Measurements from ENCODE around the gene STARD6. TPM values are rescaled to one million over a fixed set of nuclear protein-coding genes. Genes with fewer than 3 reads are reported as not detected.

The STARD6 gene
- total and polyA plus RNA-seq, 10 of the 15 experiments (the other 5 are each of a cell fraction or from before 2014, with no cell fraction given), result 0.10 to 0.84 (median 0.34) TPM; not detected in 3

DNA sequence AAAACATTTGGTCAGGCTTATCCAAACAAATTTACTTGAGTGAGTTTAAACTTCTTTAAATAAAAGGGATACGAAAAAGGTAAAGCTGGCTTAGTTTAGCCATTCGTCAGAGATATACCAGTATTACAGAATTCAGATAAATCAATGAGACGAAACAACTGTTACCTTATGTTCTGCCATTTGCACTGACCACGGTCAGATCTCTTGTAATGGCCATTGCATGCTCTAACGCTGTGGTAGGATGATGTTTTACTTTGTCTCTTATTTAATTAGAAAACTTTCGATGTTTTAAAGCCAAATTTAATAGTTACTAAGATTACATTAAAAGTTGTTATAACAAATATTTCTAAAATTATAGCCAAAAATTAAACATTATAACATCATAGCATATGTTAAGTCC is 1.6 kb upstream of the STARD6 start:
- 92% methylated on average over 6 of the region's 6 CpGs for WGBS (ENCODE audit: insufficient coverage, insufficient replicate concordance, low lambda C conversion rate, missing lambda C conversion rate)
- H3K4me3 ChIP-seq, result peak overlapping the region; percentile 89
- H3K9ac ChIP-seq (ENCODE audit: control insufficient read depth, insufficient read depth, low read length), result peak overlapping the region; percentile 91; the same call in 1 of the 2 replicates
- H3K27me3 ChIP-seq (replicated peaks in 1 of 2; ENCODE audit: control insufficient read depth in 2 of 2, insufficient read depth in 2 of 2, low read length in 1 of 2), result no peaks in the 10 kb centered on the region
- peaks cover 3% of the 10 kb centered on the region for H3K4me1 ChIP-seq (ENCODE audit: control insufficient read depth, insufficient read depth, low read length)
- DNase-seq (ENCODE audit: low read depth, low spot score) (no peak), ATAC-seq (no peak), FAIRE-seq (peak; percentile 56)
- peaks cover 12% of the 10 kb centered on the region for H3K79me2 ChIP-seq (ENCODE audit: control insufficient read depth, insufficient read depth, low read length)
- POLR2A ChIA-PET, result no interaction called here
- H4K20me1 ChIP-seq (ENCODE audit: control insufficient read depth, insufficient read depth), result no peaks in the 10 kb centered on the region
- no peak overlapping the region; the same call in 1 of the 2 replicates for H3K27ac ChIP-seq (ENCODE audit: control insufficient read depth, insufficient read depth)
- BruUV-seq (replicated peaks), result no TSS peak
- no peaks in the 10 kb centered on the region for H3K9me3 ChIP-seq (replicated peaks; ENCODE audit: control insufficient read depth, insufficient read depth, low read length)
- intact Hi-C loops (cut with micrococcal nuclease; ENCODE audit: unreplicated experiment), result no loop called here
- RAD21 ChIA-PET (ENCODE audit: unreplicated experiment), result no interaction called here
- CTCF ChIA-PET, result interaction anchor here (2.5 kb wide), 1 partner anchor 89 kb away, joined by 13 read pairs; the partner anchor contains the start of gene POLI
- TF ChIP-seq GATAD2B (conservative IDR thresholded peaks at IDR 0.05; ENCODE audit: low read depth), result no peak
- TF ChIP-seq, protein P1, sequence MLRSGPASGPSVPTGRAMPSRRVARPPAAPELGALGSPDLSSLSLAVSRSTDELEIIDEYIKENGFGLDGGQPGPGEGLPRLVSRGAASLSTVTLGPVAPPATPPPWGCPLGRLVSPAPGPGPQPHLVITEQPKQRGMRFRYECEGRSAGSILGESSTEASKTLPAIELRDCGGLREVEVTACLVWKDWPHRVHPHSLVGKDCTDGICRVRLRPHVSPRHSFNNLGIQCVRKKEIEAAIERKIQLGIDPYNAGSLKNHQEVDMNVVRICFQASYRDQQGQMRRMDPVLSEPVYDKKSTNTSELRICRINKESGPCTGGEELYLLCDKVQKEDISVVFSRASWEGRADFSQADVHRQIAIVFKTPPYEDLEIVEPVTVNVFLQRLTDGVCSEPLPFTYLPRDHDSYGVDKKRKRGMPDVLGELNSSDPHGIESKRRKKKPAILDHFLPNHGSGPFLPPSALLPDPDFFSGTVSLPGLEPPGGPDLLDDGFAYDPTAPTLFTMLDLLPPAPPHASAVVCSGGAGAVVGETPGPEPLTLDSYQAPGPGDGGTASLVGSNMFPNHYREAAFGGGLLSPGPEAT (IDR thresholded peaks at IDR 0.05; ENCODE audit: low read depth), result no peak
- no peak for TF ChIP-seq CHD2 (IDR thresholded peaks at IDR 0.05; ENCODE audit: borderline replicate concordance, low read depth, low read length)
- TF ChIP-seq, protein P2, sequence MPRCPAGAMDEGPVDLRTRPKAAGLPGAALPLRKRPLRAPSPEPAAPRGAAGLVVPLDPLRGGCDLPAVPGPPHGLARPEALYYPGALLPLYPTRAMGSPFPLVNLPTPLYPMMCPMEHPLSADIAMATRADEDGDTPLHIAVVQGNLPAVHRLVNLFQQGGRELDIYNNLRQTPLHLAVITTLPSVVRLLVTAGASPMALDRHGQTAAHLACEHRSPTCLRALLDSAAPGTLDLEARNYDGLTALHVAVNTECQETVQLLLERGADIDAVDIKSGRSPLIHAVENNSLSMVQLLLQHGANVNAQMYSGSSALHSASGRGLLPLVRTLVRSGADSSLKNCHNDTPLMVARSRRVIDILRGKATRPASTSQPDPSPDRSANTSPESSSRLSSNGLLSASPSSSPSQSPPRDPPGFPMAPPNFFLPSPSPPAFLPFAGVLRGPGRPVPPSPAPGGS (IDR thresholded peaks at IDR 0.05; ENCODE audit: borderline replicate concordance, insufficient read depth, low read depth, low read length, poor library complexity, severe bottlenecking), result no peak
- TF ChIP-seq CEBPB (IDR thresholded peaks at IDR 0.05; ENCODE audit: borderline replicate concordance in 1 of 2, low read depth in 2 of 2, low read length in 2 of 2), result no peak
- no peak for TF ChIP-seq ESRRA (IDR thresholded peaks at IDR 0.05; ENCODE audit: low read length)
- TF ChIP-seq HCFC1 (IDR thresholded peaks at IDR 0.05; ENCODE audit: low read length), result no peak
- TF ChIP-seq, protein P3, sequence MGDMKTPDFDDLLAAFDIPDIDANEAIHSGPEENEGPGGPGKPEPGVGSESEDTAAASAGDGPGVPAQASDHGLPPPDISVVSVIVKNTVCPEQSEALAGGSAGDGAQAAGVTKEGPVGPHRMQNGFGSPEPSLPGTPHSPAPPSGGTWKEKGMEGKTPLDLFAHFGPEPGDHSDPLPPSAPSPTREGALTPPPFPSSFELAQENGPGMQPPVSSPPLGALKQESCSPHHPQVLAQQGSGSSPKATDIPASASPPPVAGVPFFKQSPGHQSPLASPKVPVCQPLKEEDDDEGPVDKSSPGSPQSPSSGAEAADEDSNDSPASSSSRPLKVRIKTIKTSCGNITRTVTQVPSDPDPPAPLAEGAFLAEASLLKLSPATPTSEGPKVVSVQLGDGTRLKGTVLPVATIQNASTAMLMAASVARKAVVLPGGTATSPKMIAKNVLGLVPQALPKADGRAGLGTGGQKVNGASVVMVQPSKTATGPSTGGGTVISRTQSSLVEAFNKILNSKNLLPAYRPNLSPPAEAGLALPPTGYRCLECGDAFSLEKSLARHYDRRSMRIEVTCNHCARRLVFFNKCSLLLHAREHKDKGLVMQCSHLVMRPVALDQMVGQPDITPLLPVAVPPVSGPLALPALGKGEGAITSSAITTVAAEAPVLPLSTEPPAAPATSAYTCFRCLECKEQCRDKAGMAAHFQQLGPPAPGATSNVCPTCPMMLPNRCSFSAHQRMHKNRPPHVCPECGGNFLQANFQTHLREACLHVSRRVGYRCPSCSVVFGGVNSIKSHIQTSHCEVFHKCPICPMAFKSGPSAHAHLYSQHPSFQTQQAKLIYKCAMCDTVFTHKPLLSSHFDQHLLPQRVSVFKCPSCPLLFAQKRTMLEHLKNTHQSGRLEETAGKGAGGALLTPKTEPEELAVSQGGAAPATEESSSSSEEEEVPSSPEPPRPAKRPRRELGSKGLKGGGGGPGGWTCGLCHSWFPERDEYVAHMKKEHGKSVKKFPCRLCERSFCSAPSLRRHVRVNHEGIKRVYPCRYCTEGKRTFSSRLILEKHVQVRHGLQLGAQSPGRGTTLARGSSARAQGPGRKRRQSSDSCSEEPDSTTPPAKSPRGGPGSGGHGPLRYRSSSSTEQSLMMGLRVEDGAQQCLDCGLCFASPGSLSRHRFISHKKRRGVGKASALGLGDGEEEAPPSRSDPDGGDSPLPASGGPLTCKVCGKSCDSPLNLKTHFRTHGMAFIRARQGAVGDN (IDR thresholded peaks at IDR 0.05), result no peak
- TF ChIP-seq, protein P4, sequence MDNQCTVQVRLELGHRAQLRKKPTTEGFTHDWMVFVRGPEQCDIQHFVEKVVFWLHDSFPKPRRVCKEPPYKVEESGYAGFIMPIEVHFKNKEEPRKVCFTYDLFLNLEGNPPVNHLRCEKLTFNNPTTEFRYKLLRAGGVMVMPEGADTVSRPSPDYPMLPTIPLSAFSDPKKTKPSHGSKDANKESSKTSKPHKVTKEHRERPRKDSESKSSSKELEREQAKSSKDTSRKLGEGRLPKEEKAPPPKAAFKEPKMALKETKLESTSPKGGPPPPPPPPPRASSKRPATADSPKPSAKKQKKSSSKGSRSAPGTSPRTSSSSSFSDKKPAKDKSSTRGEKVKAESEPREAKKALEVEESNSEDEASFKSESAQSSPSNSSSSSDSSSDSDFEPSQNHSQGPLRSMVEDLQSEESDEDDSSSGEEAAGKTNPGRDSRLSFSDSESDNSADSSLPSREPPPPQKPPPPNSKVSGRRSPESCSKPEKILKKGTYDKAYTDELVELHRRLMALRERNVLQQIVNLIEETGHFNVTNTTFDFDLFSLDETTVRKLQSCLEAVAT (IDR thresholded peaks at IDR 0.05), result no peak
- H3K36me3 ChIP-seq (ENCODE audit: control insufficient read depth in 2 of 2, insufficient read depth in 2 of 2, low read length in 1 of 2), result 0 out of 4 replicates have a peak, but pooled peaks cover 0 to 3% of the 10 kb centered on the region in 2 experiments
- H2AFZ ChIP-seq (ENCODE audit: control insufficient read depth, low read depth, low read length), result peak overlapping the region; percentile 97; the same call in 1 of the 2 replicates
- in situ Hi-C loops (cut with MboI), result loop anchor here (10.0 kb wide), 1 partner anchor 134 kb away; the partner anchor contains the start of gene MBD2
- H3K4me2 ChIP-seq (ENCODE audit: control insufficient read depth, insufficient read depth), result peak overlapping the region; percentile 94
- SMC1A ChIA-PET (ENCODE audit: uncharacterized antibody, unreplicated experiment), result interaction anchor here (0.6 to 1.5 kb wide), 5 partner anchors 34 to 625 kb away, joined by 3 to 5 read pairs (median 4); no protein-coding TSS in a partner anchor

All from GM12878 (cell line).